Measurements from ENCODE around the gene GPR78.

GPR78 gene

GRCh38 chr4:8592366-8593263 lies 12.4 kb downstream of the GPR78 start, which contains the start of gene CPZ:
TSS of gene CPZ (plus strand) at chr4:8592765. CDS start at chr4:8592834, 69 bp downstream.
- H3K4me1 Mint-ChIP-seq, result no peaks in the 10 kb centered on the region
- no peak for DNase-seq
- no peak within 1 kb of the TSS for H3K4me3 Mint-ChIP-seq
- H3K27ac Mint-ChIP-seq, result no peak within 1 kb of the TSS
- H3K27me3 Mint-ChIP-seq, result peaks cover 53% of the 10 kb centered on the region
- no peaks in the 10 kb centered on the region for H3K9me3 Mint-ChIP-seq
- no peaks in the 10 kb centered on the region for H3K36me3 Mint-ChIP-seq
- CTCF ChIA-PET, result interaction anchor here (1.0 kb wide), 1 partner anchor 124 kb away, joined by 3 read pairs; no protein-coding TSS in a partner anchor

GRCh38 chr4:8593264-8594096 lies 13.3 kb downstream of the GPR78 start:
- Mint-ChIP-seq H3K27me3 (peaks cover 47% of the 10 kb centered on the region), H3K36me3 (no peaks in the 10 kb centered on the region), H3K4me1 (peaks cover under 1% of the 10 kb centered on the region), H3K4me3 (no peak overlapping the region), H3K9me3 (no peaks in the 10 kb centered on the region), H3K27ac (no peak overlapping the region)
- no peak for DNase-seq
- CTCF ChIA-PET, result no interaction called here

GRCh38 chr4:8594097-8595038 lies 14.2 kb downstream of the GPR78 start:
- H3K4me1 Mint-ChIP-seq, result peaks cover 6% of the 10 kb centered on the region
- H3K27me3 Mint-ChIP-seq, result peaks cover 47% of the 10 kb centered on the region
- H3K4me3 Mint-ChIP-seq, result no peak overlapping the region
- no peaks in the 10 kb centered on the region for H3K9me3 Mint-ChIP-seq
- H3K27ac Mint-ChIP-seq, result no peak overlapping the region
- CTCF ChIA-PET, result interaction anchor here (0.7 kb wide), 1 partner anchor 116 kb away, joined by 3 read pairs; no protein-coding TSS in a partner anchor
- no peaks in the 10 kb centered on the region for H3K36me3 Mint-ChIP-seq
- peak; percentile 38 for DNase-seq

- H3K9me3 Mint-ChIP-seq, result no peaks in the 10 kb centered on the region
- CTCF ChIA-PET, result interaction anchor here (0.7 kb wide), 1 partner anchor 117 kb away, joined by 3 read pairs; no protein-coding TSS in a partner anchor
- no peak for DNase-seq
- H3K27ac Mint-ChIP-seq, result no peak overlapping the region
- H3K27me3 Mint-ChIP-seq, result peaks cover 41% of the 10 kb centered on the region
- no peaks in the 10 kb centered on the region for H3K36me3 Mint-ChIP-seq
- peaks cover 12% of the 10 kb centered on the region for H3K4me1 Mint-ChIP-seq
- no peak overlapping the region for H3K4me3 Mint-ChIP-seq
These were observed 15.3 kb downstream of the GPR78 start for GRCh38 chr4:8595237-8596087.

- H3K4me3 Mint-ChIP-seq, result no peak overlapping the region
- DNase-seq, result no peak
- no peaks in the 10 kb centered on the region for H3K36me3 Mint-ChIP-seq
- H3K27ac Mint-ChIP-seq, result no peak overlapping the region
- H3K4me1 Mint-ChIP-seq, result peaks cover 12% of the 10 kb centered on the region
- peaks cover 27% of the 10 kb centered on the region for H3K27me3 Mint-ChIP-seq
- CTCF ChIA-PET, result interaction anchor here (1.1 kb wide), 1 partner anchor 129 kb away, joined by 3 read pairs; no protein-coding TSS in a partner anchor
- no peaks in the 10 kb centered on the region for H3K9me3 Mint-ChIP-seq
These were observed 16.7 kb downstream of the GPR78 start for GRCh38 chr4:8596891-8597290.

- H3K27me3 Mint-ChIP-seq, result peaks cover 23% of the 10 kb centered on the region
- no peaks in the 10 kb centered on the region for H3K9me3 Mint-ChIP-seq
- H3K4me1 Mint-ChIP-seq, result peaks cover 12% of the 10 kb centered on the region
- CTCF ChIA-PET, result interaction anchor here (1.1 kb wide), 1 partner anchor 129 kb away, joined by 3 read pairs; no protein-coding TSS in a partner anchor
- no peak overlapping the region for H3K27ac Mint-ChIP-seq
- no peaks in the 10 kb centered on the region for H3K36me3 Mint-ChIP-seq
- H3K4me3 Mint-ChIP-seq, result no peak overlapping the region
- DNase-seq, result no peak
These were observed 17.1 kb downstream of the GPR78 start for GRCh38 chr4:8597319-8597718.

GRCh38 chr4:8597791-8598190 lies 17.6 kb downstream of the GPR78 start:
- no peaks in the 10 kb centered on the region for H3K9me3 Mint-ChIP-seq
- CTCF ChIA-PET, result interaction anchor here (1.1 kb wide), 1 partner anchor 129 kb away, joined by 3 read pairs; no protein-coding TSS in a partner anchor
- peaks cover 12% of the 10 kb centered on the region for H3K4me1 Mint-ChIP-seq
- DNase-seq, result no peak
- no peak overlapping the region for H3K27ac Mint-ChIP-seq
- peaks cover 18% of the 10 kb centered on the region for H3K27me3 Mint-ChIP-seq
- no peaks in the 10 kb centered on the region for H3K36me3 Mint-ChIP-seq
- H3K4me3 Mint-ChIP-seq, result no peak overlapping the region

GRCh38 chr4:8598391-8599090 lies 18.3 kb downstream of the GPR78 start:
- Mint-ChIP-seq H3K36me3 (no peaks in the 10 kb centered on the region), H3K4me3 (no peak overlapping the region), H3K4me1 (peaks cover 12% of the 10 kb centered on the region), H3K27me3 (peaks cover 10% of the 10 kb centered on the region), H3K27ac (no peak overlapping the region), H3K9me3 (no peaks in the 10 kb centered on the region)
- no peak for DNase-seq
- CTCF ChIA-PET, result no interaction called here

GRCh38 chr4:8599091-8599460 lies 18.9 kb downstream of the GPR78 start:
- Mint-ChIP-seq H3K27me3 (peaks cover 5% of the 10 kb centered on the region), H3K36me3 (no peaks in the 10 kb centered on the region), H3K27ac (no peak overlapping the region), H3K4me3 (no peak overlapping the region), H3K4me1 (peaks cover 12% of the 10 kb centered on the region), H3K9me3 (no peaks in the 10 kb centered on the region)
- CTCF ChIA-PET, result no interaction called here
- DNase-seq, result no peak

- no peaks in the 10 kb centered on the region for H3K27me3 Mint-ChIP-seq
- CTCF ChIA-PET, result no interaction called here
- no peak overlapping the region for H3K27ac Mint-ChIP-seq
- no peaks in the 10 kb centered on the region for H3K9me3 Mint-ChIP-seq
- no peak overlapping the region for H3K4me3 Mint-ChIP-seq
- H3K4me1 Mint-ChIP-seq, result peaks cover 12% of the 10 kb centered on the region
- no peaks in the 10 kb centered on the region for H3K36me3 Mint-ChIP-seq
- DNase-seq, result no peak
These were observed 19.5 kb downstream of the GPR78 start for GRCh38 chr4:8599657-8600056.

GRCh38 chr4:8600266-8600665 lies 20.1 kb downstream of the GPR78 start:
- CTCF ChIA-PET, result no interaction called here
- Mint-ChIP-seq H3K27me3 (no peaks in the 10 kb centered on the region), H3K27ac (no peak overlapping the region), H3K36me3 (no peaks in the 10 kb centered on the region), H3K4me1 (peaks cover 12% of the 10 kb centered on the region), H3K4me3 (no peak overlapping the region), H3K9me3 (no peaks in the 10 kb centered on the region)
- no peak for DNase-seq

GRCh38 chr4:8600686-8601085 lies 20.5 kb downstream of the GPR78 start:
- peaks cover 12% of the 10 kb centered on the region for H3K4me1 Mint-ChIP-seq
- CTCF ChIA-PET, result no interaction called here
- no peak for DNase-seq
- H3K4me3 Mint-ChIP-seq, result no peak overlapping the region
- H3K9me3 Mint-ChIP-seq, result no peaks in the 10 kb centered on the region
- no peak overlapping the region for H3K27ac Mint-ChIP-seq
- no peaks in the 10 kb centered on the region for H3K27me3 Mint-ChIP-seq
- no peaks in the 10 kb centered on the region for H3K36me3 Mint-ChIP-seq
